Heart left ventricle (tissue), 16 donors: ENCODE measurements around the gene GATA3. TPM values are rescaled to one million over a fixed set of nuclear protein-coding genes. Genes with fewer than 3 reads are reported as not detected.

Source experiments
- ATAC-seq, 4 donors: fragments of 200-7000 bp; cut with Tn5 transposase; one replicate each; pipeline ENCODE4 v1.9.1; 2020 to 2022; ENCODE audit warnings: moderate library complexity in 4 of 4, mild to moderate bottlenecking in 3 of 4, moderate number of reproducible peaks in 1 of 4
- DNase-seq, 5 donors: peaks; one replicate each; pipeline ENCODE4 v3.0.0-alpha.2; 2020
- H3K27ac ChIP-seq, 12 donors: fragments of 200-600 bp; sonication (generic) in 4 of 12; one replicate each; pipeline versions ENCODE4 v1.5.0 to v1.8.0; 2016 to 2022; ENCODE audit warnings: mild to moderate bottlenecking in 2 of 12
- H3K27me3 ChIP-seq, 9 donors: fragments of 200-600 bp; sonication (generic) in 2 of 9; one replicate each; pipeline versions ENCODE4 v1.5.1 to v1.8.0; 2016 to 2022; ENCODE audit warnings: mild to moderate bottlenecking in 3 of 9
- H3K36me3 ChIP-seq, 9 donors: fragments of 200-600 bp; sonication (generic) in 2 of 9; one replicate each; pipeline versions ENCODE4 v1.5.0 to v1.8.0; 2018 to 2022; ENCODE audit warnings: mild to moderate bottlenecking in 2 of 9
- H3K4me1 ChIP-seq, 12 donors: fragments of 200-600 bp; sonication (generic) in 4 of 12; one replicate each; pipeline versions ENCODE4 v1.5.0 to v1.8.0; 2016 to 2022; ENCODE audit warnings: mild to moderate bottlenecking in 3 of 12
- H3K4me3 ChIP-seq, 12 donors: fragments of 200-600 bp; sonication (generic) in 4 of 12; one replicate each; pipeline versions ENCODE4 v1.5.0 to v1.8.0; 2017 to 2022; ENCODE audit warnings: mild to moderate bottlenecking in 9 of 12, moderate library complexity in 4 of 12
- H3K9me3 ChIP-seq, 12 donors: fragments of 200-600 bp; sonication (generic) in 4 of 12; one replicate each; pipeline versions ENCODE4 v1.5.0 to v1.8.0; 2016 to 2022; ENCODE audit warnings: mild to moderate bottlenecking in 1 of 12
- POLR2A ChIP-seq, 2 donors: fragments of 450-650 bp; IDR thresholded peaks; one replicate each; pipeline ENCODE4 v1.6.1; 2017; ENCODE audit warnings: antibody characterized with exemption in 2 of 2, mild to moderate bottlenecking in 2 of 2, moderate library complexity in 2 of 2
- WGBS, 4 donors: extraction: QIAGEN DNeasy Blood & Tissue Kit in 2 of 4; methylation state at CpG; one replicate each; pipeline versions ENCODE4 v1.1.5 to v1.1.7; 2013 to 2018; 5-methylcytosine and 5-hydroxymethylcytosine counted together
- intact Hi-C, 10 donors: fragments of 100-400 bp; cut with DNase I; formaldehyde crosslinking; loops; one replicate each; pipeline versions ENCODE4 v1.11.1 to v1.14.2; 2022
- polyA plus RNA-seq, 2 donors: library from polyadenylated mRNA; stranded (reverse); fragments of 200-250 nt; gene quantifications; one replicate each; pipeline ENCODE4 v1.2.3, GENCODE V29; 2013
- total RNA-seq, 9 donors: library from RNA; depleted of rRNA in 2 of 9; stranded (reverse); fragments of >200 nt in 2 of 9; fragmentation: NEBNext Ultra II Directional in 3 of 9; extraction: Animal tissue kit (Norgen Biotek cat#: 25700) in 3 of 9; gene quantifications; one replicate each; pipeline versions ENCODE4 v1.1.0 to v1.2.4, GENCODE V29; 2016 to 2023
- TF ChIP-seq, protein P1 (sequence below), 12 donors: fragments of 200-600 bp; sonication (generic) in 4 of 12; IDR thresholded peaks; one replicate each; pipeline versions ENCODE4 v1.5.0 to v1.8.0; 2018 to 2022; ENCODE audit warnings: antibody characterized with exemption in 12 of 12, mild to moderate bottlenecking in 5 of 12
- donor health status: ischemic (EF 13 %, LVEDD 7.1; RV severe dilation, severe dysfunction).
- donor health status: healthy with polysubstance abuse.
- donor health status: DM: no; HTN: yes; CAD: no.
- donor health status: DM: no; HTN: no; CAD: no.
- donor health status: ischemic (EF 25% LVEDD 6.9; RV normal size, moderate dysfunction).
- donor health status: ischemic (EF 25% LVEDD 5.7; RV mildly dilated, moderate dysfunction).
- donor health status: healthy.
- donor health status: DM: yes; HTN: yes; CAD: no.
- donor health status: ischemic (EF 35%, LVEDD 5.7; RV mildly dilated, moderate dysfunction).
- donor health status: nonischemic (EF 11% LVEDD 7.7; RV severe dilation, severe dysfunction).
- donor health status: DM: yes; HTN: yes; CAD: no.
- donor health status: PGD.
- donor health status: ischemic (EF 29% LVEDD 5.4; RV normal size, mild dysfunction).
- donor health status: nonischemic (EF 23%, LVEDD 6.1; RV moderate dilation, normal function).

The GATA3 gene
- total and polyA plus RNA-seq, 11 donors = 0.71 to 3.4 (median 1.4) TPM

DNA sequence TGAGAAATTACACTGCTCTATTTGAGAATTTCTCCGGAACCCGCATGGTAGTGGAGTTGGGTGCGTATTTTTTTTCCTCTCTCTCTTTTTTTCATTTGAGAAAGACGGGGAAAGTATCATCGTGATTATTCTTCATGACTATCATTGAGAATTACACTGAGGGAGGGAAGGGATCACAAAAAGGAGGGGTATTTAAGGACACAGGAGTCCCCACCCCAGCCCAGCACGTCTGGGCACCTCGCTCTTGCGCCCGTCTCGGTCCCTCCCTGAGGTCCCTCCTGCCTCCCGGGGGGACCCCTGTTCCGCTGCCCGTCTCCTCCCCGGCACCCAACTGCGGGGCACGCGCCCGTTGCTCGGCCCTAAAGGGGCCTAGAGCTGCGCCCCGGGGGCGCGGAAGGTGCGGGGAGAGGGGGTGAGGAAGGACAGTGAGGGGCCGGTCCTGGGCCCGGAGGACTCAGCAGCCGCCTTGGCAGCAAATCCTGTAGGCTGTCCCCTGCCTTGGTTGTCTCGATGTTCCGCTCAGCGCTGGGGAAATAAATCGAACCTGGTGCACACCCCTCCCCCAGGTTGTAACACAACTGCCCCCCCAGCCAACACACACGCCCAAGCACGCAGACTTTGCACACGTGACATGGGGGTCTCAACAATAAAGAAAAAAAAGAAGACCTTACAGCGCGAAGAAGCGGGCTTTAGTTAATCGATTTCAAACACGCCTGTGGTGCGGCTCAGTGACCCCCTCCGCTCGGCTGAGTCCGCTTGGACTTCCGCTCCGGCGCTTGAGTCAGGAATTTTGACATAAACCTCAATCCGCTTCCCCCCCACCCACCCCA lies 18.6 kb upstream of the GATA3 start:
- ATAC-seq = no peak
- no peaks in the 10 kb centered on the region for H3K36me3 ChIP-seq
- H3K27ac ChIP-seq = no peak overlapping the region
- WGBS, 4 donors = 5 to 10% (median 6%) methylated on average over 34 to 47 of the region's 47 CpGs
- DNase-seq = no peak
- TF ChIP-seq POLR2A (IDR thresholded peaks at IDR 0.05) = no peak
- TF ChIP-seq, protein P1, sequence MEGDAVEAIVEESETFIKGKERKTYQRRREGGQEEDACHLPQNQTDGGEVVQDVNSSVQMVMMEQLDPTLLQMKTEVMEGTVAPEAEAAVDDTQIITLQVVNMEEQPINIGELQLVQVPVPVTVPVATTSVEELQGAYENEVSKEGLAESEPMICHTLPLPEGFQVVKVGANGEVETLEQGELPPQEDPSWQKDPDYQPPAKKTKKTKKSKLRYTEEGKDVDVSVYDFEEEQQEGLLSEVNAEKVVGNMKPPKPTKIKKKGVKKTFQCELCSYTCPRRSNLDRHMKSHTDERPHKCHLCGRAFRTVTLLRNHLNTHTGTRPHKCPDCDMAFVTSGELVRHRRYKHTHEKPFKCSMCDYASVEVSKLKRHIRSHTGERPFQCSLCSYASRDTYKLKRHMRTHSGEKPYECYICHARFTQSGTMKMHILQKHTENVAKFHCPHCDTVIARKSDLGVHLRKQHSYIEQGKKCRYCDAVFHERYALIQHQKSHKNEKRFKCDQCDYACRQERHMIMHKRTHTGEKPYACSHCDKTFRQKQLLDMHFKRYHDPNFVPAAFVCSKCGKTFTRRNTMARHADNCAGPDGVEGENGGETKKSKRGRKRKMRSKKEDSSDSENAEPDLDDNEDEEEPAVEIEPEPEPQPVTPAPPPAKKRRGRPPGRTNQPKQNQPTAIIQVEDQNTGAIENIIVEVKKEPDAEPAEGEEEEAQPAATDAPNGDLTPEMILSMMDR (IDR thresholded peaks at IDR 0.05) = no peak
- H3K4me3 ChIP-seq = no peak overlapping the region
- H3K27me3 ChIP-seq = peaks cover 61 to 100% (median 94%) of the 10 kb centered on the region in 9 donors
- H3K9me3 ChIP-seq = no peaks in the 10 kb centered on the region
- intact Hi-C loops = loop anchor here in 1 of 10 donors (10.0 kb wide), 1 partner anchor 1169 kb away; no protein-coding TSS in a partner anchor
- H3K4me1 ChIP-seq = peaks cover 0 to 44% (median 16%) of the 10 kb centered on the region in 12 donors

DNA sequence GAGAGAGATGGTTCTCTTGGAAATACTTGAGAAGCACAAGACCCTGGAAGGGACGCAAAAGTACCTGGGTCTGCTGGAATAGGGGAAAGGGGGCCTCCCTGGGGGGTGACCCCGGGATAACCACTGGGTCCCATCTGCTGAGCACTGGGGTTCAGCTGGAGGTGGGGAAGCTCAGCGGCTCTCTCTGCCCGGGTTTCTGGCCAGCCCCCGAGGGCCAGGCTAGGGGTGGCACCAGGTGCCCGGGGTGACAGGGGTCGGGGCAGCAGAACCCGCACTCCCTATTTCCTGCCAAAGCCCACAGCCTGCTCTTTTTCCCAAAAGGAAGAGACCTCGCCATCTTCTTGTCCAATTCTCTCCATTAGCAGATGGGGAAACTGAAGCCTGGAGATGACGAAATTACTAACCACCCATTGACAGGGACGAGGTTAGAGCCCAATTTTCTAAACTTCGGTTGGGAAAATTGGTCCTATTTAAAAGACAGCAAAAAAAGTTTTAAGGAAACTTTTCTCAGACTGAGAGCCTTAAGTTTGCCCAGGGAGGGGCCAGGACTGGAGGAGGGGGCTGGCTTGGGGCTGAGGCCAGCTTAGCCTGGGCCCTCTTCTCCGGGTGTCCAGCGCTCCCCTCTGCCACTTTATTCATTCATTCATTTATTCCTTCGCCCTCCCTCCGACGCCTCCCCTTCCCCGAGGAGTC lies 17.8 kb upstream of the GATA3 start:
- Histone ChIP-seq H3K27ac (no peak overlapping the region), H3K9me3 (no peaks in the 10 kb centered on the region), H3K4me1 (peaks cover 0 to 44% (median 16%) of the 10 kb centered on the region in 12 donors), H3K36me3 (no peaks in the 10 kb centered on the region), H3K4me3 (no peak overlapping the region), H3K27me3 (peaks cover 65 to 100% (median 97%) of the 10 kb centered on the region in 9 donors)
- ATAC-seq (no peak), DNase-seq (no peak)
- TF ChIP-seq, protein P1 (IDR thresholded peaks at IDR 0.05) = no peak
- no peak for TF ChIP-seq POLR2A (IDR thresholded peaks at IDR 0.05)
- WGBS, 4 donors = 7 to 16% (median 9%) methylated on average over 12 to 18 of the region's 18 CpGs
- intact Hi-C loops = loop anchor here in 1 of 10 donors (10.0 kb wide), 1 partner anchor 1168 kb away; no protein-coding TSS in a partner anchor

DNA sequence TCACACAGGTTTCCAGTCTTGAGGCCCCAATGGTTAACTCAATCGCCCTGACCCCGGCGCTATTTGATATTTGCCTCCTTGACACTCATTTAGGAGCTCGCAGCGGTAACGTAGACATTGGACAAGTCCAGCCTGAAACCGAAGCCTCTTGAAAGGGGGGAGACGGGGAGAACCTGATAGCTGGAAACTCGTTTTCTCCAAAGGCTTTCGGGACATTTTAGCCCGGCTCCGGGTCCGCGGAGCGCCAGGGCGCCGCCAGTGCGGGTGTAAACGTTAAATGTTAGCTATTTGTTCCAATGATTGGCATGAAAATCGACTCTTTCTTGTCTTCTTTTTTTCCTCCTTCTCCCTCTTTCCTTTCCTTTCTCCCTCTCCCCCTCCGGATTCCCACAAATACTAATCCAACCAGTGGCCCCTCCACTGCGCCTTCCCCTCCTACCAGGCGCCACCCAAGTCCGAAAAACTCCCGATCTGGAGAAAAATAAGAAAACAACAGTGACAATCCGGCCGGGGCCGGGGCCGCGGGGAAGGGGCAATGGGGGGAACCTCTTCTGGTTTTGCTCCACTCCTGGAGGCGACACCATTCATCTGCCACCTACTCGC lies 17.2 kb upstream of the GATA3 start:
- intact Hi-C loops = loop anchor here in 1 of 10 donors (10.0 kb wide), 1 partner anchor 1168 kb away; no protein-coding TSS in a partner anchor
- ATAC-seq (no peak), DNase-seq (no peak)
- peaks cover 72 to 100% (median 98%) of the 10 kb centered on the region in 9 donors for H3K27me3 ChIP-seq
- H3K27ac ChIP-seq = no peak overlapping the region
- no peaks in the 10 kb centered on the region for H3K9me3 ChIP-seq
- no peak for TF ChIP-seq POLR2A (IDR thresholded peaks at IDR 0.05)
- TF ChIP-seq, protein P1 (IDR thresholded peaks at IDR 0.05) = no peak
- H3K4me1 ChIP-seq = peaks cover 0 to 44% (median 16%) of the 10 kb centered on the region in 12 donors
- H3K36me3 ChIP-seq = no peaks in the 10 kb centered on the region
- 4 to 7% (median 5%) methylated on average over 32 of the region's 32 CpGs for WGBS, 4 donors
- H3K4me3 ChIP-seq = no peak overlapping the region
